Testis (tissue), 3 donors: ENCODE measurements around the gene KLHDC8A. TPM values are rescaled to one million over a fixed set of nuclear protein-coding genes. Genes with fewer than 3 reads are reported as not detected.

ENCODE experiments used
- DNase-seq: peaks from one replicate; pipeline ENCODE4 v3.0.0-alpha.2; 2019
- H3K27ac ChIP-seq, 2 donors: fragments of 200-600 bp; sonication (generic); one replicate each; pipeline ENCODE4 v1.5.1; 2019
- H3K27me3 ChIP-seq: fragments of 200-600 bp; sonication (generic); one replicate; pipeline ENCODE4 v1.5.1; 2019
- H3K36me3 ChIP-seq: fragments of 200-600 bp; sonication (generic); one replicate; pipeline ENCODE4 v1.5.1; 2017; ENCODE audit warnings: low read depth; ENCODE audit errors: missing control alignments
- H3K4me1 ChIP-seq: fragments of 200-600 bp; sonication (generic); one replicate; pipeline ENCODE4 v1.5.1; 2019
- H3K4me3 ChIP-seq, 2 donors: fragments of 200-600 bp; sonication (generic); one replicate each; pipeline ENCODE4 v1.5.1; 2017 to 2019
- H3K9me3 ChIP-seq: fragments of 200-600 bp; sonication (generic); one replicate; pipeline ENCODE4 v1.5.1; 2017
- POLR2A ChIP-seq: fragments of 450-650 bp; IDR thresholded peaks from one replicate; pipeline ENCODE4 v1.6.1; 2017; ENCODE audit warnings: antibody characterized with exemption, mild to moderate bottlenecking, moderate library complexity
- WGBS, 2 donors: methylation state at CpG; one replicate each; pipeline ENCODE4 v1.1.5; 2018; 5-methylcytosine and 5-hydroxymethylcytosine counted together
- intact Hi-C: fragments of 100-400 bp; cut with DNase I; formaldehyde crosslinking; loops from one replicate; pipeline ENCODE4 v1.15.1; 2023; ENCODE audit warnings: low total_unique reads
- polyA plus RNA-seq: library from polyadenylated mRNA; stranded (reverse); fragments of 350-450 nt; fragmentation: Illumina TruSeq; extraction: RNeasy Lipid Tissue Mini Kit (QIAGEN cat#74804); gene quantifications from one replicate; pipeline ENCODE4 v1.2.3, GENCODE V29; 2014; ENCODE audit warnings: low read depth, low replicate concordance; ENCODE audit not compliant: insufficient read depth
- total RNA-seq, 2 donors: library from RNA; depleted of rRNA; stranded (reverse); fragments of >200 nt; gene quantifications; one replicate each; pipeline ENCODE4 v1.2.3, GENCODE V29; 2016
- TF ChIP-seq, protein P1 (sequence below), 3 experiments: fragments of 450-650 bp in 2 of 3; fragments of 200-600 bp in 1 of 3; sonication (generic) in 1 of 3; IDR thresholded peaks; one replicate each; pipeline ENCODE4 v1.5.1; 2016 to 2019; ENCODE audit warnings: antibody characterized with exemption in 3 of 3, mild to moderate bottlenecking in 2 of 3, moderate library complexity in 1 of 3

KLHDC8A gene
- total and polyA plus RNA-seq, 3 donors from 2014 or later: 10.5 to 12.9 (median 11.7) TPM

DNA sequence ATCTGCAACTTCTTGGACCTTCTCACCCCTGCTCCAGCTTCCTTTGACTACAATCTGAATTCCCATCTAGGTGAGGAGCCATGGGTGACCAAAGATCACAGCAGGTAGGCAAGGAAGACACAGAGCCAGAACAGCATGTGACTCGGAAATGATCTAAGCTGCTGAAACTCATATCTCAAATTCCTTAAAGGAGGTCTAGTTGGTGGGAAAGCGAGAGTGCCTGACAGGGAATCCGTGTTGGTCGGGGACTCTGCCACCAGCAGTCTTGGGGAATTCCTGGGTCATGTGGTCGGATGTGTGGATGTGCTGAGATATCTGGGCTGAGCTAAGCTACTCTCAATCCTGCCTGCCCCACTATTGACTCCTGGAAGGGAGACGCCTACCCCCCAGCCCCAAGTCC lies 31.9 kb downstream of the KLHDC8A start:
- Histone ChIP-seq H3K4me3 (no peak overlapping the region), H3K4me1 (peaks cover 3% of the 10 kb centered on the region), H3K36me3 (no peaks in the 10 kb centered on the region), H3K27me3 (no peaks in the 10 kb centered on the region), H3K9me3 (no peaks in the 10 kb centered on the region), H3K27ac (no peak overlapping the region)
- TF ChIP-seq, protein P1, sequence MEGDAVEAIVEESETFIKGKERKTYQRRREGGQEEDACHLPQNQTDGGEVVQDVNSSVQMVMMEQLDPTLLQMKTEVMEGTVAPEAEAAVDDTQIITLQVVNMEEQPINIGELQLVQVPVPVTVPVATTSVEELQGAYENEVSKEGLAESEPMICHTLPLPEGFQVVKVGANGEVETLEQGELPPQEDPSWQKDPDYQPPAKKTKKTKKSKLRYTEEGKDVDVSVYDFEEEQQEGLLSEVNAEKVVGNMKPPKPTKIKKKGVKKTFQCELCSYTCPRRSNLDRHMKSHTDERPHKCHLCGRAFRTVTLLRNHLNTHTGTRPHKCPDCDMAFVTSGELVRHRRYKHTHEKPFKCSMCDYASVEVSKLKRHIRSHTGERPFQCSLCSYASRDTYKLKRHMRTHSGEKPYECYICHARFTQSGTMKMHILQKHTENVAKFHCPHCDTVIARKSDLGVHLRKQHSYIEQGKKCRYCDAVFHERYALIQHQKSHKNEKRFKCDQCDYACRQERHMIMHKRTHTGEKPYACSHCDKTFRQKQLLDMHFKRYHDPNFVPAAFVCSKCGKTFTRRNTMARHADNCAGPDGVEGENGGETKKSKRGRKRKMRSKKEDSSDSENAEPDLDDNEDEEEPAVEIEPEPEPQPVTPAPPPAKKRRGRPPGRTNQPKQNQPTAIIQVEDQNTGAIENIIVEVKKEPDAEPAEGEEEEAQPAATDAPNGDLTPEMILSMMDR (IDR thresholded peaks at IDR 0.05): no peak
- TF ChIP-seq POLR2A: no peak
- intact Hi-C loops: loop anchor here (5.0 kb wide), 1 partner anchor 52 kb away; no protein-coding TSS in a partner anchor
- no peak for DNase-seq
- 53 to 76% methylated on average over 6 of the region's 6 CpGs for WGBS, 2 donors

DNA sequence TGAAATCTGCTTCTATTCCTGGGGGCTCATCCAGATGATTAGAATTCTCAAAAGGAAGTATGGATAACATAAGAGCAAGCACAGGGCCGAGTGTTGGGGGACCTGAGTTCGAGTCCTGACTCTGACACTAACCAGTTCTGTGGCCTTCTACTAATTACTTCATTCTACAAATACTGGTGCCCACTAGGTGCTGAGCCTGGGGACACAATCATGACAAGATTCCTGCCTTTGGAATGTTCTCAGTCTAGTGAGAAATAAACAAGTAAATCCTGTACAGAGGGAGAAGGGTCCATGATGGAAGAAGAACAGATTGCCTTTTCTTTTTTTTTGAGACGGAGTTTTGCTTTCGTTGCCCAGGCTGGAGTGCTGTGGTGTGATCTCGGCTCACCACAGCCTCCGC lies 32.9 kb downstream of the KLHDC8A start:
- Histone ChIP-seq H3K27ac (no peak overlapping the region), H3K36me3 (no peaks in the 10 kb centered on the region), H3K4me3 (no peak overlapping the region), H3K9me3 (no peaks in the 10 kb centered on the region), H3K4me1 (peaks cover 9% of the 10 kb centered on the region), H3K27me3 (no peaks in the 10 kb centered on the region)
- intact Hi-C loops: no loop called here
- no peak for DNase-seq
- TF ChIP-seq, protein P1 (IDR thresholded peaks at IDR 0.05): no peak
- no peak for TF ChIP-seq POLR2A
- WGBS, 2 donors: 89 to 93% methylated on average over 6 of the region's 6 CpGs

DNA sequence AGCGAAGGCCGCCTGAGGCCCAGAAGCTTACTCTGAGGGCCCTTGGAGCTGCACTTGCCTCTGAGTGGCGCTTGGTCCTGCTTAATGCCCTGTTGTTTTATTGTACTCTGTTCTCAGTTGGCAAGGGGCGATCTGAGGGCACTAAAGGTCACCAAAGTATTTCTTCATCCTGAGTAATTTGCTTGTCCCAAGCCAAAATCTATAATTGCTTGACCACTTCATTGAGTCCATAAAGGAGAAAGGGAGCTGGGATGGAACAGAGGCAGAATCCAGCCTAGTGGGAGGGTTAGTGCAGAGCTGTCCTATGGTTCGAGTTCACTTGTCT lies 34.8 kb downstream of the KLHDC8A start:
- H3K27ac ChIP-seq: no peak overlapping the region
- intact Hi-C loops: no loop called here

DNA sequence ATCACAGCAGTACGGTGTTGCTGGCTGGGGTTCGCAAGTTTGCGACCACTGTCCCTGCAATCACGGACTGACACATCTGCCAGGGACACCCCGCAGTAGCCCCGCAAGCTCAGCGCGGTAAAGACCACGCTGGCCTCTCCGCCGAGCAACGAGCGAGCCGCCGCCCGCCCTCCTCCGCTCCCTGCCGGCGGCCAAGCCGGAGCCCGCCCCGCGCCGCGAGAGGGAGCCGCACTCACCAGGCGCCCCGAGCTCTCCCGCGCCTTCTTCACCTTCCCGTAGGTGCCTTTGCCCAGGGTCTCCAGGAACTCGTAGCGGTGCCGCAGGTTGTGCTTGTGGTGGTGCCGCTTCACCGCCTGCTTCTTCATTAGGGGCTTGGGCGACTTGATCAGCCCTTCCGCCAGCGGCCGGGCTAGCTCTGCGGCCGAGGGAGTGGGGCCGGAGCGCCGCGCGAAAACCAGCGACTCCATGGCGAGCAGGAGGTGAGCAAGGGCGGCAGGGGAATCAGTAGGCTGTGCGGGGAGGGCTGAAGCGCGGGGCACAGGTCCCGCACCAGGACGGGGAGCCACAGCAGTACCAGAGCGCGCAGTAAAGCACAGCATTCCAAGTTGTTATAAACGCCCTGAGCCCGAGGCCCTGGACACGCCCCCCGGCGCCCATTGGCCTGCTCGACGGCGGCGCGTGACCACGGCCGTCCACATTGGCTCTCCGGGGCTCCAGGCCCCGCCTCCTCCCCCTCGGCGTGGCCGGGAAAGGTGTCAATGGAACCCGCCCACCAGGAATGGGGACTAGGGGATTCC lies 35.4 kb downstream of the KLHDC8A start, which contains the start of gene NUAK2:
Gene NUAK2 (minus strand): TSS at position 584 of the 797 bp plus-strand sequence. CDS start 117 bp downstream, at position 467.
- Histone ChIP-seq H3K4me1 (peaks cover 26% of the 10 kb centered on the region), H3K36me3 (no peaks in the 10 kb centered on the region), H3K27ac (peak within 1 kb of the TSS; percentile 25 to 36), H3K27me3 (no peaks in the 10 kb centered on the region), H3K4me3 (peak within 1 kb of the TSS; percentile 61 to 73), H3K9me3 (no peaks in the 10 kb centered on the region)
- WGBS, 2 donors: 1% methylated on average over 10 to 75 of the region's 75 CpGs
- peak; percentile 96 for DNase-seq
- intact Hi-C loops: no loop called here
- TF ChIP-seq, protein P1 (IDR thresholded peaks at IDR 0.05): peak in 1 of 3 experiments; percentile 21
- TF ChIP-seq POLR2A: peak; percentile 50

More for the DNA sequence above, 34.8 kb downstream of the KLHDC8A start:
- no peak for TF ChIP-seq POLR2A
- TF ChIP-seq, protein P1 (IDR thresholded peaks at IDR 0.05): no peak
- no peaks in the 10 kb centered on the region for H3K9me3 ChIP-seq
- H3K36me3 ChIP-seq: no peaks in the 10 kb centered on the region
- no peak for DNase-seq
- H3K4me3 ChIP-seq: peak overlapping the region in 1 of 2 donors; percentile 73
- no peaks in the 10 kb centered on the region for H3K27me3 ChIP-seq
- H3K4me1 ChIP-seq: peaks cover 23% of the 10 kb centered on the region
- 60 to 69% methylated on average over 3 to 5 of the region's 5 CpGs for WGBS, 2 donors
